A549 (cell line): ENCODE results near the gene GCK.

Experiments
- CHD4 ChIP-seq: fragments of 200-600 bp; sonication (generic); IDR thresholded peaks from 2 replicates; pipeline ENCODE4 v1.6.1; 2016; ENCODE audit warnings: antibody characterized with exemption, mild to moderate bottlenecking, borderline replicate concordance
- CTCF ChIP-seq: fragments of >200 bp; sonication (Bioruptor Twin); formaldehyde crosslinking; IDR thresholded peaks from 3 replicates; pipeline ENCODE4 v1.5.1; 2016
- KDM1A ChIP-seq: fragments of 200-600 bp; sonication (generic); IDR thresholded peaks from 2 replicates; pipeline ENCODE4 v1.6.1; 2016; ENCODE audit warnings: low read depth, mild to moderate bottlenecking
- MAZ ChIP-seq: fragments of 150-350 bp; IDR thresholded peaks from 2 replicates; pipeline ENCODE4 v1.6.1; 2014; ENCODE audit warnings: antibody characterized with exemption, low read depth, low read length, borderline replicate concordance
- POLR2A ChIP-seq: IDR thresholded peaks from 2 replicates; pipeline ENCODE4 v1.6.1; 2012; ENCODE audit warnings: mild to moderate bottlenecking, low read length
- ZNF302 ChIP-seq: fragments of 250-450 bp; sonication (Bioruptor Pico); IDR thresholded peaks from 2 replicates; pipeline ENCODE4 v1.9.0; 2021; ENCODE audit warnings: inconsistent platforms, mild to moderate bottlenecking, moderate library complexity
- TF ChIP-seq, protein P1 (sequence below): fragments of 150-350 bp; IDR thresholded peaks from 2 replicates; pipeline ENCODE4 v1.6.1; 2014; ENCODE audit warnings: low read depth, mild to moderate bottlenecking, low read length

DNA sequence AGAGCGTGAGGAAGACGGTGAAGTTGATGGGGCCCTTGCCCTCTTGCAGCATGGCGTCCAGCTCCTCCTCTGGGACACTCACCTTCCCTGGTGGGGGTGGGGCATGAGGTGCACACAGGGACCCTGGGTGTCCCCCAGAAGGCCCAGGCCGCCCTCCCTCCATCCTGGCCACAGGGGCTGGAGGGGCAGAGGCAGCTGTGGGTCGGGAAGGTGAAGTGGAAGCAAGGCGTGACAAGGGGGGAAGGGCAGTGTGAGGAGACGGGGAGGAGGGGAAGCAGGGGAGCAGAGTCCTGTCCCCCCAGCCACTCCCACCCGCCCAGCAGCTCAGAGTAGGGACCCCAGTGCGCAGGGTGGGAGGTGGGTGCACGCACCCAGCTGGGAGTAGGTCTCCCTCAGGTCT, 48.9 kb downstream of the GCK start:
- TF ChIP-seq CHD4 (no peak), ZNF302 (CRISPR knock-in tag) (no peak), POLR2A (no peak), CTCF (no peak), MAZ (no peak), KDM1A (no peak)
- TF ChIP-seq, protein P1, sequence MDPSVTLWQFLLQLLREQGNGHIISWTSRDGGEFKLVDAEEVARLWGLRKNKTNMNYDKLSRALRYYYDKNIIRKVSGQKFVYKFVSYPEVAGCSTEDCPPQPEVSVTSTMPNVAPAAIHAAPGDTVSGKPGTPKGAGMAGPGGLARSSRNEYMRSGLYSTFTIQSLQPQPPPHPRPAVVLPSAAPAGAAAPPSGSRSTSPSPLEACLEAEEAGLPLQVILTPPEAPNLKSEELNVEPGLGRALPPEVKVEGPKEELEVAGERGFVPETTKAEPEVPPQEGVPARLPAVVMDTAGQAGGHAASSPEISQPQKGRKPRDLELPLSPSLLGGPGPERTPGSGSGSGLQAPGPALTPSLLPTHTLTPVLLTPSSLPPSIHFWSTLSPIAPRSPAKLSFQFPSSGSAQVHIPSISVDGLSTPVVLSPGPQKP: no peak
